Activated CD4-positive, CD25-positive, alpha-beta regulatory T cell treated with anti-CD3 and anti-CD28 coated beads, Interleukin-2, amount 50 U/mL, for 72 hours (primary cell): ENCODE results near the gene PACC1.

Source experiments
- DNase-seq: peaks from one replicate; pipeline ENCODE4 v3.0.0; 2021

Gene PACC1

DNA sequence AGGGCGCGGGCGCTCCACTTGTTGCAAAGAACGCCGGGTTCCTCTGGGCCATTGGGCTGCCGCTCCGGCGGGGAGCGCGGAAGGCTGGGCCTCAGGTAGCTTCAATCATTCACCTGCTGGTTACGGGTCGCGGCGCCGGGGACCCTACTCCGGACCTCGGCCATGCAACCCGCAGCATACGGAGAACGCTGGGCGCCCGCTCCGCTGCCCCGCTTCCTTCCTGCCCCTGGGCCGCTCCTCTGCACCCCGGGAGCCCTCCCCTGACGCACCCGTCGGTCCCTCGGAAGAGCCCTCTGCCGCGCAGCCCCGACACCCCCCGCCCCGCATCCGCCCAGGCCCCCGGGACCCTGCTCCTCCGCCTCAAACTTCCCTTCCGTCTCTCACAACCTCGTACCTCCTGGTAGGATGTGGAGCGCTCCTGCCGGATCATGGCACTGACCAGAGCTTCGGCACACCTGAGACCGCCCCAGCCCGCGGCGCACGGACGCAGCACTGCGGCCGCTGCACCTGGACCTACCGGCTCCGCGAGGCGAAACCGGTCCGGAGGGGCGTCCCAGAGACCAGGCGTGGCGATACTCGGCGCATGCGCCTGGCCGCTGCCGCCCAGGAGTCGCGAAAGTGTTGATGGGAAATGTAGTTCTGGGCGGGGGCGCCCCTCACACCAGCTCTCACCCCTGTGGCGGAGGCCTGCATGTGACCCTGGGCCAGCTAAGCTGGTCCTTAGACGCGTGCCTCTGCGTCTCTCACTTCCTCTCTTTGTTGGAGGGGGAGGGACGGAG lies at the start of gene PACC1:
TSS of gene PACC1 (minus strand) at position 559 of the 779 bp plus-strand sequence. CDS start at position 430, 129 bp downstream.
- DNase-seq = peak; percentile 86

DNA sequence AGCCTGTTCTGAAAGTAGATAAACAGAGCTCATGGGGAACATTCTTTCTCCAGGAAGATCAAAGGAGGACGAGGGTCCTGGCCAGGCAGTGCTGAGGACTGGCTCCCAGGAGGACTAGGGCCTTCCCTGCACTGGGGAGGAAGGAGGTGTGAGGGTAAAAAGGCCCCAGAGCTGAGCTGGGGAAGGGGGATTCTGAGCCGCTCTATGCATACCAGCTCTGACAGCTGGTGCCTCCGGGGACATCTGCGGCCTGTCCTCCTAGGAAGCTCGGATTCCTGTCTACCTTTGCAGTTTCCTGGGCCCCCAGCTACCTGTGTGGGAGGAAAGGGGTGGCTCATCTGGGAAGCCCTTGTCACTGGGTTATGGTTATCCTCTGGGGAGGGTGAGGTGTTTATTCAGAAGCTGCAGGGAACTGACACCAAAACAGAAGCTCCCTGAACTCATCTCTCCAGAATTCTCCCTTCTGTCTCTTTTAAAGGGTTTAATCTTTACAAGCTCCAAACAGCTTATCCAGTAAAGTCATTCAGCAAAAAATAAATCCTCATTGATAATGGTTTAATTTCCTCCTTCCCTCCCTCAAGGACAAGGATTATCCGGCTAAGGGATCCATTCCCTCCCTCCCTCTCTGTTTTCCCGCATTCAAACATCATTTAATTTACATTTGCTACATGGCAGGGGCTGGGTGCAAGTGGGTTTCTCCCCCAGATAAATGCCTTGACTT lies 49.0 kb upstream of the PACC1 start:
- no peak for DNase-seq

DNA sequence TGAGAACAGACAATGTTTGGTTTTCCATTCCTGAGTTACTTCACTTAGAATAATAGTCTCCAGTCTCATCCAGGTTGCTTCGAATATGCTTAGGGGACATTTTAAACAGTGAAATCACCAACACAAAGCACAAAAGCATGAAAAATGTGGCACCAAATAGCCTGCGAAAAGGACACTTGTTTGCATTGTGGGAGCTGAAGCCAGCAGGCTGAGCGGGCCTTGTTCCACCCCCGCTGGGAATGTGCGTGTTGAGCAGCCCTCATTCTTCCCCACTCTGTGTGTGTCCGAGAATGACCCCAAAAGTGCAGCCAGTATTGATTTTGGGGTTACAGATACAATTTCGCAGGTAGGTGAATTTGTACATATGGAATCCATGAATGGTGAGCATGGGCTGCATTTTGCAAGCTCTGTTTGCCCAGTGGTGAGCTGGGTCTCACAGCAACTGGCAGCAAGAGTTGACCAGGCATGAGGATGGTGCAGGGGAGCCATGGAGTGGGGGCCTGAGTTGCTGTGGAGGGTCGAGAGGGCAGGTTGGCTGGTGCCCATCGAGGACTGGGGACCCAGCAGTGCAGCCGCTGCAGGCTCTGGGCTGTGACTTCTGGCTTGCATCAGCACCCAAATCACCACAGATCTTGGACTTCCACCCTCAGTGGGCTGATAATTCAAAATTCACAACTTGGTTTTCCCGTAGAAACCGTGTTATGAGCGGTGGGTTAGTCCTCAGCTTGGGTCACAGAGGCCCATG lies 47.4 kb upstream of the PACC1 start:
- no peak for DNase-seq

DNA sequence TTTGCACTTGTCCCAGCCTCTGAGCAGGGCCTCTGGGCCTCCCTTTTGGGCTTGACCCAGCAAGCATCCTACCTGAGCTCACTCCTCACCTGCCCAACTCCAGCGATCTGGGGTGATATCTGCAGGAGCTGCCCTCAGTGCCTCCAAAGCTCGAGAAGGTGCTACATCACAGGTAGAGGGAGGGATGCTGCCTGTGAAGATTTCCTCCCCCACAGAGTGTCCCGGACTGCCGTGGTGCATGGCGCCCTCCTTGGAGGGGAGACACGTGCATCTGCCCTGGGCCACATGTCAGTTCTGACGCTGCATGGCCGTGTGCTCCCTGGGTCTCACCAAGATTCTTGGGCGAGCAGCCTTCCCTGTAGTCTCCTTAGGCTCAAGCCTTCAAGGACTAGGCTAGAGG lies 45.7 kb upstream of the PACC1 start:
- no peak for DNase-seq

DNA sequence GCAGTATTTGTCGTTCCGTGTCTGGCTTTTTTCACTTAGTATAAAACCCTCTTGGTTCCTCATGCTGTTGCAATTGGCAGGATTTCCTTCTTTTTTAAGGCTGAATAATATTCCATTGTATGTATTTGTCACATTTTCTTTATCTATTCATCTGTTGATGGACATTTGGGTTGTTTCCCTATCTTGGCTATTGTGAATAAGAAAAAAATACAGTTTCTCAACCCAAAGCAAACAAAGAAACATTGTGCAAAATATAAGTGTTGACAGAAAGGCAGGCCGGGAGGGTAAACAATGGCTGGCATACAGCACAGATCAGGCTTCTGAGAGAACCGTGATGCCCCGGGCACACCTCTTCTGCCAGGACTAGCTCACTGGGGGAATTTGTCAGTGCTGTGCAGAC lies 45.0 kb upstream of the PACC1 start:
- no peak for DNase-seq

DNA sequence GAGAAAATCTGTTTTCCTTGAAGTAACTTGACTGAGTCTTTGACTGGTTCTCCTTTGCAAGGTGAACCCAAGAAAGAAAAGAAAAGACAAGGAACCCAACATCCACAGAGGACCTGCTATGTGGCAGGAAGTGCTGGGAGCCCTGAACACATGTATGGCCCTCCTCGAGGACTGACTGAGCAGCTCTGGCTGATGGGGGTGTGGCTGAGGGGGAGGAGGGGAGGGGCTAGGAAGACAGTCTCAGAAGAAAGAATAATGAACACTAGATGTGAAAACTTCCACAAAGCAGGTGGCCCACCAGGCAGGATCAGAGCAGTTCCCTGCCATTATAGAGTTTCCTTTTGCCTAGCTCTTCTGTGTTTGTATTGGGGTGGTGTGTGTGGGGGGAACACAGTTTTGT lies 44.1 kb upstream of the PACC1 start:
- DNase-seq = no peak

DNA sequence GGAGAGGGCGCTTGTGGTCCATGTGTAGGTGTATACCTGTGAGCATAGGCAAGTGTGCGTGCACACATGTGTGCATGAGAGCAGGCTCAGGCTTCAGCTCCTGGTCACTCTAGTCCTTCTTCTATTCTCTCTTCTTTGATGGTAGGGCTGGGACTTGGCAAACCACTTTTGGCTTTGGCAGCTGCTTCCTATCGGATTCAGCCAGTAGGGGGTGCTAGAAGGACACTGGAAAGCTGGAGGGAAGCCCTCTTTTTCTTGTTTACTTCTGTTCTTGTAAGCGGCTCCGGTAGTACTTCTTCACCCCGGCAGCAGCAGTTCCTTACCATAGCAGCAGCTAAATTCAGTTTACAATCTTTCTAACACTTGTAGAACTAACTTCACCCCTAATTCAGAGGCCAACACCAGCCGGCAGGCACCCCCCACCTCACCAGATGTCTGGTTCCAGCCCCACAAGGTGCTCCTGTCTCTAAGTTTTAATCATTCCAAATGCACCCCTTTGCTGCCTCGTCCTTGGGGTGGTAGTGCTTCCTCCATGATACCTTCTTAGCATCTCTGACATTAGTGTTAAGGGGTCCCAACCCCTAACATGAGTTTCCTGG lies 43.2 kb upstream of the PACC1 start:
- DNase-seq = peak; percentile 60

DNA sequence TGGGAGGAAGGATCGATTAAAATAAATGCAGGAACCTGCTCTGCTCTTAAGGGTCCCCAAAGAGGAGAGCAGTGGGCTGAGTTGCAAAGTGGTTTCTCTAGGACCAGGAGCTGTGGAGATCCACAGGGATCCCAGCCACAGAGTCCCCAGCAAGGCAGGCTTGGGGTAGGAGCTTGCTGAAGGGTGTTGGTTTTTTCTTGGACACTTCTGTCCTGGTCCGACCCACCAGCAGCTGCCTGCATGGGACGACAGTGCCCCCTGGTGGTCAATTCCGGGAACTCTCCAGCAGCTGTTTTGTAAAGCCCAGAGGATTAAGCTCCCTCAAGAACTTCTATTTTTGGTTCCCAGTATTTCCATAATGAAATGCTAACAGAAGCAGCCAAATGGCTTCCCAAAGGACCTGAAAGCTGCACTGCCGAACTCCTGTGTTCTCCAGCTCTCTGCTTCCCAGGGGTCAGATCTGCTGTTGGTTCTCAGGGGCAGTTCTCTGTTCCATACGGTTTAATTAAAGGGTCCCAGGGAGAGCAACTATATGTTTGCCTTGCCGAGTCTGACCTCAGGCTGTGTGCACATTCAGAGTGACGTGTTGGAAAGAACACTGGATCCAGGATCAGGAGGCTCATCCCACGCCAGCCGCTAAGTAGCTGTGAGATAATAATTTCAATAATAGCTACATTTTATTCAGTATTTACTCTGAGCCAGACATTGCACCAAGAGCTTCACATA lies 41.3 kb upstream of the PACC1 start:
- DNase-seq = peak; percentile 91

DNA sequence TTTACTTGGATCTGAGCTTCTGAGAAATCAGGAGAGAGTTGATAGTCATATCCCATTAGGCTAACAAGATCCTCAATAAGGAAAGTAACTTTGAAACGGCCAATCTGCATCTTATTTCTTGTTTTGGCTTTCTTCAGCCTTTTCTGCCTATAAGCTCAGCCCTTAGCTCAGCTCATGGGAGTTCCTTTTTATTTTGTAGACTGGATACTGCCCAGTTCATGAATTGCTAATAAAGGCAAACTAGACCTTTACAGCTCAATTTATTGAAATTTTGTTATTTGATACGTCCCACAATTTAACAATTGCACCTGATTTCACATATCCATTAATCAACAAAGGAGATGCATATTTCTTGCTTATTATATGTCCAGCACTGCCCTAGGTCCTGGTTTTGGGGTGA lies 40.7 kb upstream of the PACC1 start:
- DNase-seq = no peak

DNA sequence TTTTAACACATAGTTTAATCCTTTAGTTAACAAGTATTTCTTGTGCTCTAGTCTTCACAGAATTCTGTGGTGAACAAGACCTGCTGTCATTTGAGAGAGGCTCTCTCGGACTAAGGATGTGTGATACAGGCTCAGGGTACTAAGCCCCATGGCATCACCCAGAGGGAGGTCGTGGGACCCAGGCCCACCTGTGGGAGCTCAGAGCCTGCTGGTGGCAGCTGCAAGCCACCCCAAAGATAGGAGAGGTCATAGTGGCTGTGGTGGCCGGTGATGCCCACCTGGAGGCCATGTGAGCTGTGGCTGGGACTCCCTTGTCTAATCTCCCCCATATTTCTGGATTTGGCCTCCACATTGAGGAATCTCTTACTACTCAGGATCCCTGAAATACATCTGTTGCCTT lies 40.1 kb upstream of the PACC1 start:
- DNase-seq = no peak

DNA sequence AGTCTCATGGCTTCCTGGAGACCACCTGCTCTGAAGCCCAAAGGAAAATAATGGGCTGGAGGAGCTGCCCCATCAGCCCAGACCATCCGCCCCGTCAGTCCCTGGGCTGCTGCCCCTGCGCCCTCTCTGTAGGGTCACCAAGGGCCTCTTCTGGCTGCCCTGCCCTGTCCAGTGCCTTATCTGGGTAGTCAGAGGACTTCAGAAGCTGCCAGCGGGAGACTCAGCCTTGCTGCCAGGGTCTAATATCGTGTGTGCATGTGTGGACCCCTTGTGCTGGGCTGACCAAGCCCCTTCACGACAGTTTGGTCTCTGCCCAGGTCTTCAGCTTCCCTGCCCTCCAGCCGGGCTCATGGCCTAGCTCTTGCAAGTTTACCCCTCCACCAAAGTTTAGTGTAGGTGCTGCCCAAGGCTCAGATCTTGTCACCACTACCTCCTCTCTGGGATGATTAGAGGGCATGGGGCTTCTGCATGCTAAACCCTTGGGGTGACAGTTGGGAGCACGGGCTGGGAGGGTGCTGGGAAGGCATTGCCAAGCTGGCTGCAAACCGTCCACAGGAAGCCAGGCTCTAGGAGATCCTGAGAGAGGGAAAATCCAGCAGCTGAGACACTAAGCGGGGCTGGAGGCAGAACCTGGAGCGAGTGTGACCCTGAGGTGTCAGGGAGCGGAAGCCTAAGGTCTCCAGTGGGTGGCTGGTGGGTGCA lies 38.6 kb upstream of the PACC1 start:
- no peak for DNase-seq

DNA sequence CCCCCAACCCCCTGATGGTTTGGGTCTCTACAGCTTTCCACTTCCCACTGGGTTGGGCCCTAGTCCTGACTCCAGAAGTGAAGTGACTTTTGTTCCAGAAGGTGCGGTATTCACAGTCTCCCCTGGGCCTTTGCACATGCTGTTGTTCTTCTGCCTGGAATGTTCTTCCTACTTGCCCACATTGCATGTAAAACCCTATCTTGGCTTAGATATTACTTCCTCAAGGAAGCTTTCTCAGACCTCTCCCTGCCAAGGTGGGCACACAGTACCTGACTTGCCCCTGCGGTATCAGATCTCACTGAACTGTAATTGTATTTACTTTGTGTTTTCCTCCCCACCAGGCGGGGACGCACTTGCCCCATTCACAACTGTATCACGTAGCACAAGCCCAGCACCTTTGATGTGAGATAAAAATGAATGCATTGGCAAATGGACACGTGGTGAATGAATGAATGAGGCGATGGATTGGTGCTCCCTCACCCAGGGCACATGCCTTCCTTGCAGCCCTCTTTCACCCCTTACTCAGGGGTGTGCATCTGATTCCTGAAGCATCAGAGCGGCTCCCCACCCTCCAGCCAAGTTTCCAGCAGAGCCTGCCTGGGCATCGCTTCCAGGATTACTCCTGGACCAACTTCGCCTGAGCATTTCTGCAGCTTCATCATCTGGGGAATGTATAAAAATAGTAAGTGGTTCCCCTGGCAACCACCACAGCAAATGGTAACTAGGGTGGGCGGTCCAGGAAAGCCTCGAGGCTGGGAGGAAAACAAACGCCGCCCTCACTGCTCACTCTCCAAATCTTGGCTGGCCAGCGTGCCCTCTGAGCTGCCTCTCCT lies 37.9 kb upstream of the PACC1 start:
- no peak for DNase-seq

DNA sequence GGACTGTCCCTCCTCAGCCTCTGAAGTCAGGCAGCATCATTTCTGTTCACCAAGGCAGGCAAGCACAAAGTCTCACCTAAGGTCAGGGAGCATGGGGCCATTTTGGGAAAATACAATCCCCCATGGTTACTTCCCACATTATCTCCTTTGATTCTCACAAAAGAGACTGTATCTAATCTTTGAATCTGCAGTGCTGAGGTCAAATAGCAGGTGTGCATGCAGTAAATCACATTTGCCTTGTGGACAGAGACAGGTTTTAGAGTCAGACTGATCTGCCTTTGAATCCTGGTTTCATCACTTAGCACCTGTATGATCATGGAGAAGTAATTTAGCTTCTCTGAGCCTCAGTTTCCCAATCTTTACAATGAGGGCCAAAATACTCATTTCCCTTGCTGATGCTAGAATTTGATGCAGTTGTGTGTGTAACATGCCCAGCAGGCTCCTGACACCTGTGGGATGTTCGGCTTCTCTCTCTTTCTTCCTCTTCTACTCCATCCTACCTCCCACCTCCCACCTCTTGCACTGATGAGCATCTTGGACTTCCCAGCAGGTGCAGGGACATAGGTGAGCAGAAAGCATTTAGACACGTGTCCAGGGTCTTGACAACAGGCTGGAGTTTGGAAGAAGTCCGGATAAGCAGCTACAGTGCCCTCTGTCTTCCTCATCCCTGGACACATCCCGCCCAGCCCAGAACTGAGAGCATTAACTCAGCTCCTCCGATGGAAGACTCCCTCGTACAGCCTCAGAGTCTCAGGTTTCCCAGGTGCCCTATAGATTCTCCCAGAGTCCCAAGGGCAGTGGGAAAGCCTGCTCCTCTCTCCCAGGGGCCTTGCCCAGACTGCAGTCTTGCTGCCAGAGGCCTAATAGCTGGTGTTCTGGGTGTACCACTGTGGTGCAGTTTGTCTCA lies 37.0 kb upstream of the PACC1 start:
- no peak for DNase-seq

DNA sequence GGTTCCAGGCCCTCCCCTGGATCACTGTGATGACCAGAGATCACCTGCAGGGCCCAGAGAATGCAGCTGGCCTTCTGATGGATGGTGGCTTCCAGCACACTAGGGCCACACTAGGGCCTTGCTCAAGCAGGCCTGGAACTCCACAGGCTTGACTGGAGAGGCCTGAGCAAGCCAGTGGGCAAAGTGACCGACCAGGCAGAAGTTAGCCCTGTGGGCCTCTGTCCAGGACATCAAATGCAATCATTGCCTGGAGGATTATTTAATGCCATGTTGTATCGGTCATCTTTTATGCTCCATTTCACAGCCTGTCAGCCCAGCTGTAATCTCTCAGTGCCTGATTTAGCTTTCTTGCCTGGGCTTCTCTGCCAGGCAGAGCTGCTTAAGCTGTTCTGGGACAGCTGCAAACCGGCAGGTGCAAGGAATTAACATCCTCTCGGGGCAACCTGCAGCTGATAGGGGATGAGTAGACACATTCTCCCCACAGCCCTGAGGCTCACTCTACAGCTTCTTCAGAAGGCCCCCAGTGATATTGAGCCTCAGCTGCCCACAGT lies 35.7 kb upstream of the PACC1 start:
- DNase-seq = no peak

DNA sequence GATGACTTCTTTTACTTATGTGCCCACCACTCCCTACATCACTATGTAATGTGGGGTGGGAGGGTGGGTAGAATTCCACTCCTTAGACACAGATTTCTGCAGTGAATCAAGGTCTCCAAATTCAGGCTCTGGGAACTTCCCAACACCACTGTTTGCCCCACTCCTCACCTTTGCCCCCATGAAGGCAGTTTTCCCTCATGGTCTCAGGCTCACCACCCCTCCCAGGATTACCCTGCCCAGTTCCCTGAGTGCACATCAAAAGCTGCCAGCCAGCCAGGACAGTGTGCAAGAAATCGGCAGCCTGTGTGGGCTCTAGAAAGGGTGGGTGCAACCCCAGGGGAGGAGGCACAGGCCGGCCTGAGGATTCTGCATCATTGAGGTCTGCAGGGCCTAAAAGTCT lies 32.8 kb upstream of the PACC1 start:
- no peak for DNase-seq

DNA sequence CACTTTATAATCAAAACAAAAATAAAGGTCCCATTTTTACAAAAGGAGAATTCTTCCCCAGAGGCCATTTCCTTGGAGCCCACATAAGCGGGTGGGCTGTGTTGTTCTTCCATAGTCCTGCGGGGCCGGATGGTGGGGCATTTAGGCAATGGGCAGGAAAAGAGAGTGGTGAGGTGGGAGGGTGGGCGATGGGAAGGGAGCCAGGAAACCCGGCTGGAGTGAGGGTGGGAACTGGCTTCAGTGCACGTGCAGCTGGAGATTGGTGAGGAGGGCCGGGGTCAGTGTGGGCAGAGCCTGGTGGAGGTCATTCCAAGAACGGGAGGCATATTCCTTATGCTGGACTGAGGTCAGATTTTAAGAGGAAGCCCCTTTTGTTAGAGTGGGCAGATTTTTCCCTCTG lies 31.6 kb upstream of the PACC1 start:
- DNase-seq = no peak

DNA sequence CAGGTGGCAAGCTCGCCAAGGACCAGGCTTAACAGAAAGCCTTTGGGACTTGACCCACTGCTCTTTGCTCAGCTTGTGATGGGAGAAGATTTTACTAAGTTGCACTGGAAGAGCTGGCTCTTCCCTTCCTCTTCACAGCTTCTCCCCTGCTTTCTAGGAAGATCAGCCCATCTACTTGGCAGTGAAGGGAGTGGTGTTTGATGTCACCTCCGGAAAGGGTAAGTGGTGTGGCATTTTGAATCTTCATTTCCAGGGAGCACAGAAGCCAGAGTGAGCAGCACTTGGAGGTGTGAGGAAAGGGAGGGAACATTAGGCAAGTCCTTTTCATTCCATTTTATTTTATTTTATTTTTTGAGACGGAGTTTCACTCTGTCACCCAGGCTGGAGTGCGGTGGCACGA lies 27.7 kb upstream of the PACC1 start:
- no peak for DNase-seq

DNA sequence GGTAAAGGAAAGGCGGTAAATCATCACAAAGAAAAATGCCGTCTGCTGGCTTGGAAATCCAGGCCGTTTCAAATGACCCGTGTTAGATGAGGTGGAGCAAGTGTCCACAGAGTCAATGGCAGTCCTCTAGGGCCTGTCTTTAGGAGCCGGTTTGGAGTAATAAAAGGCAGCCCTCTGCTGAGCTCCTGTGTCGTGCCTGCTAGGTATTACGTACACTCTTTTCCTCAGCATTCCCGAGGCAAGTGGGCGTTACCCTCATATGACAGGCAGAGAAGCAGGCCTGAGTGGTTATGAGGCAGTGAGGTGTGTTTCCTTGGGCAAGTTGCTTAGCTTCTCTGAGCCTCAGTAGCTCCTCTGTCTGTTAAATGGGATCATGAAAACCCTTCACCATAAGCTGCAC lies 25.7 kb upstream of the PACC1 start:
- no peak for DNase-seq

DNA sequence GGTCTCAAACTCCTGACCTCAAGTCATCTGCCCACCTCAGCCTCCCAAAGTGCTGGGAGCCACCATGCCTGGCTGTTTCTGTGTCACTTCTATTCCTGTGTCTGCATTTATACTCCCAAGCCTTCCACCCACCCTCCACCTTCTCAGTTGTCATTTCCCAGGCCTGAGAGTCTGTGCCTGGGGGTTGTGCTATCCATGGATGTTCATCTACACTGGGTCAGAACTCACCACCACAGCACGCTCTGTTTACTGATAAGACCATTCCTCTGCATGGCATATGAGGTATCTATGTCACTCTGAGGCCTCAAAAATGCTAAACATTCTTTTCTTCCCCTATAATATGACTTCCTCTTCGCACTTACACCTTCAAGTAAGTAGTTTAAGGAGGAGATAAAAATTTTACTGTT lies 24.1 kb upstream of the PACC1 start:
- DNase-seq = no peak
